ENCODE measurements around the gene DNAAF5. TPM values are rescaled to one million over a fixed set of nuclear protein-coding genes. Genes with fewer than 3 reads are reported as not detected.

The DNAAF5 gene
- 53.4 TPM for polyA plus RNA-seq (2012; ENCODE audit: insufficient read depth, insufficient read length, low read depth)

DNA sequence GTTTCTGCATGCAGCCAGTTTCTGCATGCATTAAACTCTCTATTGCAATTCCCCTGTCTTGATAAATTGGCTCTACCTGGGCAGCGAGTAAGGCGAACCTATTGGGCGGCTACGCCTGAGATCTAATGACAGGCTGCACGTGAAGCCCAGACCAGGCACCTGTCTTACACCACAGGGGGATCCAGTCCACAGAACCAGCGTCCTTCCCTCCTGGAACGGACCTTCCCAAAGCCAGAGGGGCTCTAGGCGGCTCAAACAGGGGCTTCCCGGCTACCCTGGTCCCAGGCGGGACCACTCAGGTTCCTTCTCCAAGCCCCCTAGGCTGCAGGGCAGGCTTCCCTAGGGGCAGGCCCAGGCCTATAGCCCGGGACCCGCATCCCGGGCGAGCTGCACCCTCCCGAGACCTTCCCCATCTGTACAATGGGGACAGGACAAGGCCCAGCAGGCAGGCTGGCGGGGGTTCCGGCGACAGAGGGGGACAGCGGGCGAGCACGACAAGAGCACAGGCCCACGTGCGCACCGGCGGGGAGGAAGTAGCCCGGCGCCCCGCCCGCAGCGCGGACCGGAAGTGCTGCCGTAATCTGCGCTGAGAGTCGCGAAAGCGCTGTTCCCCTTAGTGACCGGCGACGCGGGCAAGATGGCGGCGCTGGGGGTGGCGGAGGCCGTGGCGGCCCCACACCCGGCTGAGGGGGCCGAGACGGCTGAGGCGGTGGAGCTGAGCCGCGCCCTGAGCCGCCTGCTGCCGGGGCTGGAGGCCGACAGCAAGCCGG is at the start of gene DNAAF5:
TSS of gene DNAAF5 (plus strand) at position 616 of the 770 bp plus-strand sequence. CDS start at position 638, 22 bp downstream.
- peaks cover 23% of the 10 kb centered on the region for H3K36me3 ChIP-seq
- no peaks in the 10 kb centered on the region for H3K4me1 ChIP-seq
- peak within 1 kb of the TSS; percentile 73 for H3K4me3 ChIP-seq (ENCODE audit: low read depth, low read length)
- DNase-seq, result peak; percentile 89
- no peak for TF ChIP-seq CTCF (IDR thresholded peaks at IDR 0.05; ENCODE audit: low read depth, low read length)
- H3K9me3 ChIP-seq, result peaks cover 8% of the 10 kb centered on the region
- no peaks in the 10 kb centered on the region for H3K27me3 ChIP-seq

DNA sequence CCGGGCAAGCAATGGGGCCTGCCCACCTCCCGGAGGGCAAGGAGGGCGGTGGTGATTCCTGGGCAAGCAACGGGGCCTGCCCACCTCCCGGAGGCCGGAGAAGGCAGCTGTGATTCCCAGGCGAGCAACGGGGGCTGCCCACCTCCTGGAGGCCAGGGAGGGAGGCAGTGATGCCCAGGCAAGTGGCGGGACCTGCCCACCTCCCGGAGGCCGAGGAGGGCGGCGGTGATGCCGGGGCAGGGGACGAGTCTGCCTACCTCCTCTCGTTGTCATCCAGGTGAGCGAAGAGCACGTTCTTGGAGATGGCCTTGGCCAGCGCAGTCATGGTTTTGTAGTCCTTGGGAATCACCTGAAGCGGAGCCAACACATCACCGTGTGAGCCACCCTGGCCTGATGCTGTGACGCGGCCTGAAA is 49.5 kb upstream of the DNAAF5 start:
- no peak for TF ChIP-seq CTCF (IDR thresholded peaks at IDR 0.05; ENCODE audit: low read depth, low read length)
- H3K4me3 ChIP-seq (ENCODE audit: low read depth, low read length), result no peak overlapping the region
- H3K9me3 ChIP-seq, result no peaks in the 10 kb centered on the region
- no peaks in the 10 kb centered on the region for H3K36me3 ChIP-seq
- H3K4me1 ChIP-seq, result no peaks in the 10 kb centered on the region
- H3K27me3 ChIP-seq, result no peaks in the 10 kb centered on the region
- DNase-seq, result no peak

GRCh38 chr7:680411-681127 is 45.9 kb upstream of the DNAAF5 start:
- no peak for TF ChIP-seq CTCF (IDR thresholded peaks at IDR 0.05; ENCODE audit: low read depth, low read length)

GRCh38 chr7:681551-682307 is 44.8 kb upstream of the DNAAF5 start:
- TF ChIP-seq CTCF (IDR thresholded peaks at IDR 0.05; ENCODE audit: low read depth, low read length), result no peak
- peaks cover 3% of the 10 kb centered on the region; the same call in 1 of the 2 replicates for H3K9me3 ChIP-seq
- H3K27me3 ChIP-seq, result no peaks in the 10 kb centered on the region
- H3K4me3 ChIP-seq (ENCODE audit: low read depth, low read length), result no peak overlapping the region
- no peak for DNase-seq
- H3K36me3 ChIP-seq, result no peaks in the 10 kb centered on the region
- no peaks in the 10 kb centered on the region for H3K4me1 ChIP-seq

More at GRCh38 chr7:680411-681127, 45.9 kb upstream of the DNAAF5 start:
- Histone ChIP-seq H3K27me3 (no peaks in the 10 kb centered on the region), H3K9me3 (peaks cover 1% of the 10 kb centered on the region; the same call in 1 of the 2 replicates), H3K4me1 (no peaks in the 10 kb centered on the region), H3K36me3 (no peaks in the 10 kb centered on the region), H3K4me3 (ENCODE audit: low read depth, low read length) (no peak overlapping the region)
- DNase-seq, result no peak

DNA sequence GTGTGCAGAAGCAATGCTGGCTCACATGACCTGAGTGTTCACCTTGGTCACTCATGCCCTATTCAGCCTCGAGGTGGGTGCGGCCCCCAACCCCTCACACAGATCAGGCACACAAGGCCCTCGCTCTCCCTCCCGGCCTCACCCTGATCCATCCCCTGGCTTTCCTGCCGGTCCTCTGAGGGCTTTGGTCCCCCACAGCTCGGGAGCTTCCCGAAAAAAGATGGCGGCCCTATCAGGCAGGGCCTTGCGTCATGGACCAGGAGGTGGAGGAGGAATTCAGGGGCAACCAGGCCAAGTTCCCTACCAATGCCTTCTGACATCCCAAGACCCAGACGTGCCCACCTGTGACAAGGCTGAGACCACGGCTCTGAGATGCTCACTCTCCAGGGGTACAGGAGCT is 43.7 kb upstream of the DNAAF5 start:
- DNase-seq, result no peak
- Histone ChIP-seq H3K4me3 (ENCODE audit: low read depth, low read length) (no peak overlapping the region), H3K36me3 (no peaks in the 10 kb centered on the region), H3K4me1 (no peaks in the 10 kb centered on the region), H3K9me3 (peaks cover 3% of the 10 kb centered on the region; the same call in 1 of the 2 replicates), H3K27me3 (no peaks in the 10 kb centered on the region)
- TF ChIP-seq CTCF (IDR thresholded peaks at IDR 0.05; ENCODE audit: low read depth, low read length), result no peak

All from BE2C (cell line).